NCI-H2196 treated with DMSO at 0.1 percent for 48 hours (cell line): Measurements from ENCODE around the gene GRIK4.

ENCODE experiments used
- DNase-seq: peaks from one replicate; lab custom pipeline; 2025; ENCODE audit not compliant: unreplicated experiment; lab: John Stamatoyannopoulos, UW

The GRIK4 gene

DNA sequence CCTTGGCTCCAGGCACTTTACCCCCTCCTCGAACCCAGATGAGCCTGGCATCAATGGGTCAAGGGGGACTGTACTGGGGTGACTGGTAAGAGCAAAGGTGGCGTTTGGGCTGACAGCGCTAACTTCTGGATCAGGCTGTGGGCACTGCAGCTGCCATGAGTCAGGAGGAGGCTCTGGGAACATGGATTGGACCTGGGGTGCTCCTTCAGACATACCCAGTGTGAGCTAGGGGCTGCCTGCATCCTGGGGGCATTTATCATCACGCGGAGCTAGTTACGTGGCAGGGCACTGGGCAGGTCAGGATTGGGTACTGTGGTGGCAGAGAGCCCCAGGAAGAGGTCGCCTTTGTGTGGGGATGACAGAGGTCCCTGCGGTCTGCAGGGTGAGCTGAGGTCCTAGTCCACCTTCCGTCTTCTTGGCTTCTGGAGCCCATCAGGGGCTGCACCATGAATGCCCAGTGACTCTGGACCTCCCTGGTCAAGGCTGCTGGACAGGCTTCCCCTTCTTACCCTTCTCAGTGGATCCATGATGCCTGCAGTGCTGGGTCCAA lies 13.1 kb downstream of the GRIK4 start:
- DNase-seq: no peak

DNA sequence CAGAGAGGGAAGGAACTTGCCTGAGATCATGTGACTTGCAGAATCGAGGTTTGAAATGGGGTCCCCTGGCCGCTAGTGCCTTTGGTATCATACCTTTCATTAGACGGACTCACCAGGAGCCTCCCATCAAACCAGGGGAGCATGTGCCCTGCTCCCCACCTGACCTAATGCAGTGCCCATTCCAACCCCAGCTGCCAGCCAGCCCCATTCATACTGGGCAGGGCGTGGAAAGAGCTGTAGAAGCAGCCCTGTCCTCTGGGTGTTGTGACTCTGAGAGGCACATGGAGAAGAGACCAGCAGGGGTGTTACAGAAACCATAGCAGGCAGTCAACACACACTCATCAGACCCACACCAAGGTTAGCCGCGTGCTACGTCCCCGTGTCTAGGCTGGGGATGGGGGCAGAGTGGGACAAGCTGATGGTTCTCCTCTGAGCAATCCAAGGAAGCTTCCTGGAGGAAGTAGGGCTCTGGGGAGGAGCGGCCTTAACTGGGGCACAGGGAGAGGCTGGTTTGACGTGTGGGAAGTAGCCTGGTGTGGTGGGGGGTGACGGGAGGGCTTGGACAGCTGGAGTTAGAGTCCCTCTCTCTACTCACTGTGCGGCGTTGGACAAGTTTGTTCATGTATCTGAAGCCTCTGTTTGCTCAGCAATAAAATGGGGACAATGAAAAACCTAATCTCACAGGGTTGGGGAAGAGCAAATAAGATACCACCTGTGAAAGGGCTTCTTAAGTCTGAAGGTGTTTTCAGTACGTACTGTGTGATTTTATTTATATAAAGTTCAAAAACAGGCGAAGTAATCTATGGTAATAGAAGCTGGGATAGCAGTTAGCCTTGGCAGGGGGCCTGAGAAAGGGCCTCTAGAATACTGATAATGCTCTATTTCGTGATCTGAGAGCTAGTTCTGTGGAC lies 14.0 kb downstream of the GRIK4 start:
- DNase-seq: no peak

DNA sequence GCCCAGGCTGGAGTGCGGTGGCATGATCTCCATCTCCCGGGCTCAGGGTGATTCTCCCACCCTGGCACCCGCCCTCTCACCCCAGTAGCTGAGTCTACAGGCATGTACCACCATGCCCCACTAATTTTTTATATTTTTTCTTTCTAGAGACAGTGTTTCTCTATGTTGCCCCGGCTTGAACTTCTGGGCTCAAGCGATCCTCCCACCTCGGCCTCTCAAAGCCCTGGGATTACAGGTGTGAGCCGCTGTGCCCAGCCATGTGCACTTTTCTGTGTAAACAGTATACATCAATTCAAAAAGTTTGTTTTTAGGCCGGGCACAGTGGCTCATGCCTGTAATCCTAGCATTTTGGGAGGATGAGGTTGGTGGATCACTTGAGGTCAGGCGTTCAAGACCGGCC lies 14.7 kb downstream of the GRIK4 start:
- DNase-seq: no peak

DNA sequence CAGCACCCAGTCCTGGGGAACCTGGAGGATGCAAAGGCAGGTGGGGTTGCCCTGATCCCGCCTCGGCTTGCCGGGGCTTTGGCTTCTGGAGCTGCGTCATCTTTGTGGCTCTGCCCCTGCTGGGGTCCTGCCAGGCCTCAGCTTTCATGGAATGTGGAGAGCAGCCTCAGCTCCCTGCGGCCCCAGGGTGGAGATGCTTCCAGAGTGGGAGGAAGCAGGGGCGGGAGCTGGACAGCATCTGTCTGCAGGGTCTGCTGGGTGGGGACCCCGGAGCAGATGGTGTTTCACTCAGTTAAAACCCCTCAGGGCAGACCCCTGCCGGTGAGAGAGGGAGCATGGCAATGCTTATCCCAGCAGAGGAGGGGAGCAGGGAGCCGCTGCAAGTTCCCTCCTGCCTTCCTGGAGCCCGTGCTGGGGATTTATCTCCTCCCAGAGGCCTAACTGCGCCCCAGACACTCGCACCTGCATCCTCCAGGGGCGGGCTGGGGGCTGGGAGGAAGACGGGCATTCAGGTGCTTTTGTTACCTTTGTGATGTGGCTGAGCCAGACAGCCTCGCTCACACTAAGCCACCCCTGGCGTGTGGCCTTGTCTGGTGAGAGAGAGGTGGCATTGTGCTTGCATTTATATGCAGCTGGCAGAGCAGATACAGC lies 15.7 kb downstream of the GRIK4 start:
- DNase-seq: no peak

DNA sequence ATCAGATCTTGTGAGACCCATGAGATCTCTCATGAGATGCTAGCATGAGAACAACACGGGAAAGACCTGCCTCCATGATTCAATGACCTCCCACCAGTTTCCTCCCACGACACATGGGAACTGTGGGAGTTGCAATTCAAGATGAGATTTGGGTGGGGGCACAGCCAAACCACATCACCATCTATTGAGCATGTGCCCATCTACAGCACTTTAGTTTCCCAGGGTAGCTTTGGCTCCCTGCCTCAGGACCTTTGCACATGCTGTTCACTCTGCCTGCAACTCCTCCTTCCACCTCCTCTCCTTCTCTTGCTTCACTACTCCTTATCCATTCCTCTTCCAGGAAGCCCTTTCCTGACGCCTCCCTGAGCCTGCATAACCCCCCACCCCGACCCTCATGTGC lies 17.2 kb downstream of the GRIK4 start:
- no peak for DNase-seq

DNA sequence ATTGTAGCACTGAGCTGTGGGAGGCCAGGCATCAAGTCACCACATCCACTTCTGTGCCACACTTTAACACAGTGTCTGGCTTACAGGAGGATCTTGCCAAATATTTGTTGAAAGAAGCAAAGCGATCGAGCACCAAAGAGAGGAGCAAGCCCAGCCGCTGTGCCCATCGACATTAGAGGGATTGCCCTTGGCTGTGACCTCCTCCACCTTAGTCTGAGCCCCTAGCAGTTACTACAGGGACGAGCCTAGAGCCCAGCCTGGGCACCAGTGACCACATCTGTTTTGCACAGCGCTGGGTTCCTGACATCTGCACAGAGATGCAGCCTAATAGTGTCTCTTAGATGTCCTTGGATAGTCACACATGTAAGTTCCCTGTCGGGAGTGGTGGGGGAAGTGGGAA lies 17.7 kb downstream of the GRIK4 start:
- DNase-seq: no peak

DNA sequence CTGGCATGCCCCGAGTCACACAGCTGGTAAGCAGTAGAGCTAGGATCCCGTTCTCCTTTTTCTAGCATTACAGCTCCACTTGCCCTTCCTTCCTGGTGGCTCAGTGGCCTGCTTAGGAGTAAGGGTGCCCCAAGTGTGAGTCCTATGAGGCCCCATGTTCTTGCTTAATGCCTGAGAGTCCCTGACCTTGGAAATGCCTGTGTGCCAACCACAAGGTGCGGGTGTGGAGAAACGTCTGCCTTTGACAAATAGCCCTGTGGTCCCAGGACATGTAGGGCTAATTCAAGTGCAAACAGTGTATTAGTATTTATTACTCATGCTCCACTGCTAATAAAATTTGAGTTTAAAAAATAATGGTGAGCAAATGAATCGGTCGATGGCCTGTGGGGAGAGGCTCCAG lies 18.4 kb downstream of the GRIK4 start:
- no peak for DNase-seq

DNA sequence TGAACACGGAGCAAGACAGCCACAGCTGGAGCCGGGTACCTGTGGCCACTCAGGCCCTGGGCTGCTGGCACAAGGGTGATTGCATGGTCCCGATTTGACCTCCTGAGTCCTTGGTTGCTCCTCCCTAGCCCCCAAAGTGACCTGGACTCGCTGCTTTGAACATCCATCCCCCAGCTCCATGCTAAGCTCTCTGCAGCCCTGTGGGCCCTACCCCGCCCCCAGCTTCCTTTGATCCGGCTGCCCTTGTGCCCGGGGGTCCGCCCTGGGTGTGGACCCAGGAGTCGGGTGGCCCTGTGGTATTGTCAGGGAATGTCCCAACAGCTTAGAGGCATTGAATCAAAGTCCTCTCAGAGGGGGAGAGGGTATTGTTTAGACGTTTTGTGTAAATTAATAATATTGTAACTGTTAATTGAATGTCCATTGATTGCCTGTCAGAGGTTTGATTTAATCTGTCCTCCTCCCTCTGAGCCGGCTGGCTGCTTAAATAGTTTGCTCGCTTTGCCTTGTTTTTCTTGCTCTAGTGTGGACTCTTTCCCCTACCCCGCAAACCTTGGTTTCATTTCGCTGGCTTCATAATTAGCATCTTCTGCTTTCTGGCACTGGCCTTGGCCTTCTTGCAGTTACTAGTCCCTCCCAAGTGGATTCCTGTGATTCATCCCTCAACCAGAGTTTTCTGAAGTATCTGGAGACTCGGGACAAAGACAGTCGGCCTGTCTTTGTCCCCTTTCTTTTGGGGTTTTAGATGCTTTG lies 20.7 kb downstream of the GRIK4 start:
- no peak for DNase-seq

DNA sequence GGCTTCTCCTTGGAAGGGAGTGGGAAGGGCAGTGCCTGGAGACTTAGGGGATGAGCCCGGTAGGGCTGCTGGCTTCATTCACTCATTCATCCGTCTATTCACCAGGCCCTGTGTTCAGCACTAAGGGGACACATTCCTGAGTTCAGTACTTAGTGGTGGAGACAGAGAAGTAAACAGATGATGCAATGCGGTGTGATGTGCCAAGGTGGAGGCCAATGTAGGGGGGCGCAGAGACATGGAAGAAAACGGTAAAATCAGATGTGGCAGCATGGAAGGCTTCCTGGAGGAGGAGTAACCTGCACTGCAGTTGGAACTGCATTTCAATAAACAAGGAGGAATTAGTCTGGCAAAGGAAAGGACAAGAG lies 21.3 kb downstream of the GRIK4 start:
- DNase-seq: no peak

DNA sequence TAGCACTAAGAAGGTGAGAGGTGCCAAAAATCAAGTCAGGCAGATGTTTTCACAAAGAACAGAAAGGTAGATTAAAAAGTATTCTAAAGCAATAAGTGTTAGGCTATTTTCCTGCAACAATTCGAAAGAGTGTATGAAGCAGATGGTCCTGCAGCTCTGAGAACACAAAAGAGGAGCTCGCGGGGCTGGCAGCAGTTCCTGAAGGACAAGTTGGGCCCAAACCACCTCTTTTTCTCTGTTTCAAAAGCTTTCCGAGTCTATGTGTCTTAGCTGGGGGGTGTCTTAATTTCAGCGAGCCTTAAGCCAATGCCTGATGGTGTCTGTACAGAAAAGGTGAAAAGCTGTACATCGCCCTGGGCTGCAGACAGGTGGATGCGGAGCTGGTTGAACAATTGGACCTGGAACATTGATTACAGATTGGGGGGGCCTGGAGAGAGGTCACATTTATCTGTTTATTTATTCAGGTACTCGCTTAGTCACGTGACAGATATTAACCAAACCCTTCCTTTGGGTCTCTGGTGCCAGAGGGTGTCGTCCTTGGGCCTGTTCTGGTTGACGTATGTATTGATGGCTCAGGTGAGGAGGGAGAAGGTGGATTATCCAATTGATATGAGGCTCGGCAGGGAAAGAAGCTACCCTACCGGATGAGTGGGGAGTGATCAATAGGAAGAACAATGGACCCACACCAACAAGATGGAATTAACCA lies 24.7 kb downstream of the GRIK4 start:
- DNase-seq: no peak

DNA sequence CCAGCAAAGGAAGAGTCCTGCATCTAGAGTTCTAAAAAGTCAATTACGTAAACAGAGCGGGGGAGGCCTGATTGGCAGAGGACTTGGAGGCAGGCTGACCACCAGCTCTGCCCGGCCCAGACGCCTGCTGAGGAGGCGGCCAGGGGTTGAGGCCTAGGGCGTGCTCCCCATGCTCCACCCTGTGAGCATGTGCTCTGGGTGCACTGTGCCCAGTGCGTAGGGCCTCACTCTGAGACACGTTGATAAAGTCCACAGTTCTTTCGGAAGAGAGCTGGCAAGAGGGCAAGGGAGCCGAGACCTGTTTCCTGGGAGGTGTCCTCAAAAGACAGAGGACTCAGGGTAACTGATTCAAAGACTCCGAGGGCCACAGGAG lies 25.2 kb downstream of the GRIK4 start:
- no peak for DNase-seq

DNA sequence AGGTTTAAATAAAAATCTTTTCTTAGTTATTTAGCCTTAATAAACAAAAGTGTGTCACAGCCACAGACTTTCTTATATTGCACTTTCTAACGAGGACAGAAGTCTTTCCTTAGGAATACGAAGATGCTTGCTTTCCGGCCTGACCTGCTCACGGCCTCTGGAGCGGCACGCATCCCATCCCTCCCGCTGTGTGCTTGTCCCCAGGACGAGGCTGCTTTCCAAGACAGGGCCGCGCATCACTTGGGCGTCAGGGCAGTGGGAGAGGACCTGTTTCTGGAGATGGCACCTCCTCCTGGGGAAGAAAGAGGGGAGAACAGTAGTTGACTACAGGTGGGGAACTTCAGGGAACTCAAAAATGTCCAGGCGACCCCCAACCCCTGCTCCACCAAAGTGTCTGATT lies 26.4 kb downstream of the GRIK4 start:
- no peak for DNase-seq

DNA sequence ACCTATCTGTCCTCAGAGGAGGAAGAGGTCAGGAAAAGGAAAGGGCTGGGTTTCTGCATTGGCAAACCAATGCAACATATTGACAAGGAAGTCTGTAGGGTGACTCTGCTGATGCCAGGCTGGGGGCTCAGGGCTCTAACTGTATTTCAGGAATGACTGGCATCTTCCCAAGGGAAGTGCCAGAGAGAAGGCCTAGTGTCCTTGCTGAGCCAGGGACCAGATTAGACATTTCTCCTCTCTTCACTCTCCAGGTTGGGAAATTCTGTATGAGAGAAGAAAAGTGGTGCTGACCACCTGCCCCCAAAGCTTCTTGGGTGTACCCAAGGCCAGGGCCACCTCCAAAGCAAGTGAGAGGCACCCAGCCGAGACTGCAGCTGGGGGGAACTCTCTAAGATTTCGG lies 27.2 kb downstream of the GRIK4 start:
- DNase-seq: no peak

DNA sequence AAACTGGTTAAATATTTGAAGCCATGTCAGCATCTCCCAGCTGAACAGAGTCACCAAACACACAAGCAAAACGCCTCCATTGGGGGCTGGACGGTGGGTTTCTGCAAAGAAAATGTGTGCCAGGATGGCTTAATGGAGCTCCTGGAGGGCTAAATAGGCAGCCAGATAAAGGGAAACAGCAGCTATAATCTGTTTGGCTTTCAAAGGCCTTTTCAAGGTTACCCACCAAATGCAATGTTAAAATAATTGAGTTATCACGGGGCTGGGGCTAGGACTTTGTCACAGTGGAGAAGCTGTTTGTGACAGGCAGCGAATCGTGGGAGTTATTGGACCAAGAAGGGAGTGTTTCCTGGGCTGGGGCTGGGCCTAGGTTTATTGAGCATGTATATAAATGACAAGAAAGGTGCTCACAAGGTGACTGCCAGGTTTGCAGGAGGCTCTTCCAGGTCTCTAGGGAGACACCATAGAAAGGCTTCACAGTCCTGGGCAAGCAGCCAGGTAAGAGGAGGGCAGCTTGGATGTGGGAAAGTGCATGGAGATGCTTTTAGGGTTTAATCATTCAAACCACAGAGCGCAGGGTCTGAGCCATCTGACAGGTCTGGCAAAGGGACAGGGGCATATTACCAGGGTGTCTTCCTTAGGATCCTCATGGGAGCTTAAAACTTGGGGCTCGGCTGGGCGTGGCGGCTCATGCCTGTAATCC lies 28.3 kb downstream of the GRIK4 start:
- no peak for DNase-seq

DNA sequence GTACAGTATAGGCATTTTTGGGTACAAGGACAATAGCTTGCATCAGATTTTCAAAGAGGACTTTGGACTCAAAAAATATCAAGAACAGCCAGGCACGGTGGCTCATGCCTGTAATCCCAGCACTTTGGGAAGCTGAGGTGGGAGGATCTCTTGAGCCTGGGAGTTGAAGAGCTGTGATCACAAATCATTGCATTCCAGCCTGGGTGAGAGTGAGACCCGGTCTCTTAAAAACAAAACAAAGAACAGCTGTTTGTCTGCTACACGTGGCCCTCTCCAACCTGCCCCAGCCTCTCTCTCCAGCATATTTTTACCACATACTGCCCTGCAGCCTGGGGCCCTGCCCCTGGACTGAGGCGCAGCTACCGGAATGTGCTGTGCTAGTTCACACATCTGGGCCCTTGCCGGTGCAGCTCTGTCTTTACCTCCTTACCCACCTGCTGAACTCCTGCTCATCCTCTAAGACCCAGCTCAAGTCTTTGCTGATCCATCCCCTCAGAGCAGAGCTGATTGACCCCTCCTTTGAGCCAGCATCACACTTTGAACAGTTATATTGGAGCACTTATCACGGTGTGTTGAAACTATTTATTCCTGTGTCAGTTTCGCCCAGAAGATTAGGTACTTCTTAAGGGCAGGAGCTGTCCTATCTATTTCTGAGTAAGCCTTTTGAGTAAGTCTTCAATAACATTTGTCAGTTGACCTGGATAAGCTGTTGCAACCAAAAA lies 29.4 kb downstream of the GRIK4 start:
- no peak for DNase-seq

DNA sequence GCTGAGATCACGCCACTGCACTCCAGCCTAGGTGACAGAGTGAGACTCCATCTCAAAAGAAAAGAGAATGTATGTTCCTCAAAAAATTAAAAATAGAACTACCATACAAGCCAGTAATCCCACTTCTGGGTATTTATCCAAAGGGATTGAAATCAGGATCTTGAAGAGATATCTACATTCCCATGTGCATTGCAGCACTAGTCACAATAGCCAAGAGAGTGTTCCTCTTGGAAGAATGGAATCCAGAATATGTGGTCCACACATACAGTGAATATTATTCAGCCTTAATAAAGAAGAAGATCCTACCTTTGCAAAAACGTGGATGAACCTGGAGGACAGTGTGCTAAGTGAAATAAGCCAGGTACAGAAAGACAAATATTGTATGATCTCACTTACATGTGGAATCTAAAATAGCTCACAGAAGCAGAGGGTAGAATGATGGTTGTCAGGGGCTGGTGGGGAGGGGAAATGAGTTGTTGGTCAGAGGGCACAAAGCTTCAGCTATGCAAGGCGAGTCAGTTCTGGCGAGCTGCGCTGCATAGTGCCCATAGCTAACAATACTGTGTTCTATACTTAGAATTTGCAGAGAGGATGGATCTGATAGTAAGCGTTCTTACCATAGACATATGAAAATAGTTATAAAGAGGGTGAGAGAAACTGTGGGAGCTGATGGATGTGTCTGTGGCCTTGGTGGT lies 32.1 kb downstream of the GRIK4 start:
- DNase-seq: no peak

DNA sequence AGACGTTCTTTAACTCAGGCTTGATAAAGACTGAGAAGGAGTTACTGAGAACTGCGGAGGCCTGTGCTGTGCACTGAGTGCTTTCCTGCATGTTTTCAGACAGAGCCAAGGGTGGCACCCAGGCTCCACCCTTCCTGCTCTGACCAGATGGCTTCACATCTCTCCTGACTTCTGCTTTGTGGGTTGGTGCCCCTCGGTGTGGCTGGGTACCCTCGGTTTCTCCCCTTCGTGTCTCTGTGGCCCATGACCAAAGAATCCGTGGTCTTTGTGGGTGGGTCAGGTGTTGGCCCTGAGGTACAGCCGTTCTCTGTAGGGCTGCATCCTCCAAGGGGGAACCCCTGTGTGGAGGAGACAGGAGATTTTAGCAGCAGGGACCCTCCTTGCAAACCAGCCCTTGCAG lies 34.3 kb downstream of the GRIK4 start:
- DNase-seq: no peak

DNA sequence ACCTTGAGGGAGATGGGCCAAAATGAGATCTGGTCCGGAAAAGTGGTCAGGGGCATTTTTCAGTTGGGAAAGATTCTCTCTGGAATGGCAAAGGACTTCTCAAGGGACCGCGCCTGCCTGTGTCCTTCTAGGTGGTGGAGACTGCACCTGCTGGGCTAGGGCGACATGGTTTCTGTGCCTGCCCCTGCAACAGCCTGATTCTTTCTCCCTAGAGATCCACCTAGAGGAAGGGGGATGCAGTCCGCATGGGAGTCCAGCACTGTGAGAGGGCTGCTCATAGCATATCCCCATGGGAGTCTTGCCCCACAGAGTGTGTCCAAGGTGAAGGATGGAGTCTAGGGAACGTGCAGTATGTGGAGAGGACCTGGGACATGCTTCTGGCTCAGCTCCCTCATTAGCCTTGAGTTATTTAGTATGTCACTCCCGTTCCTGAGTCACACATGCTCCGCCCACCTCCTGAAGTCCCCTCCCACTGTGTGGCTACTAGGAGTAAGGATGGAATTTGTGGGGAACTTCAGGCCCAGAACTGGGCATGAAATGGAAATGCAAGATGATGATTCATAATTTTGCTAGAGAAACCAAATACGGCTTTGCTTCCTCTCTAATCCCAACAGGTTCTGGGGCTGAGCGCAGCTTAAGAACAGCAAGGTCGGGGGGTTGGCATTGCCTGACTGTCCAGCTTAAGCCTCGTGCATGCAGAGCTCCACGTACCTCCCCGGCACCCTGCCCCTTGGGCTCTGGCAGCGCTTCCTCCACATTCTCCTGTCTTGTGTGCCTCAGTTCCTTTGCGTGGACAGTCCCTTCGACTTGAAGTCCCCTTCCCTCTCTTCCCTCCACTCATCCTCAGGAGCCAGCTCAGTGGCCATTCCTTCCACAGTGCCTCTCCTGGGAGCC lies 35.0 kb downstream of the GRIK4 start:
- no peak for DNase-seq
